Immature natural killer cell (primary cell): ENCODE data around the gene LY9. TPM values are rescaled to one million over a fixed set of nuclear protein-coding genes. Genes with fewer than 3 reads are reported as not detected.
A peak's percentile ranks its signal among the peaks of the same experiment; 100 is the strongest.

Experiments used
- DNase-seq, 3 donors: peaks; one replicate each; pipeline ENCODE4 v3.0.0; 2022; ENCODE audit warnings: mixed read lengths in 1 of 3
- H3K27ac Mint-ChIP-seq, 6 donors: one replicate each; pipeline ENCODE4 v1.8.0; 2020; ENCODE audit warnings: mixed read lengths in 6 of 6, mild to moderate bottlenecking in 5 of 6, inconsistent platforms in 4 of 6, moderate library complexity in 3 of 6
- H3K27me3 Mint-ChIP-seq, 3 donors: one replicate each; pipeline ENCODE4 v1.8.0; 2020 to 2021; ENCODE audit warnings: low read depth in 3 of 3, mild to moderate bottlenecking in 3 of 3, mixed read lengths in 3 of 3, moderate library complexity in 3 of 3, inconsistent platforms in 1 of 3
- H3K36me3 Mint-ChIP-seq, 3 donors: one replicate each; pipeline ENCODE4 v1.8.0; 2020; ENCODE audit warnings: mixed read lengths in 3 of 3, inconsistent platforms in 2 of 3, mild to moderate bottlenecking in 2 of 3
- H3K4me1 Mint-ChIP-seq, 2 donors: one replicate each; pipeline ENCODE4 v1.8.0; 2020; ENCODE audit warnings: inconsistent platforms in 2 of 2, mild to moderate bottlenecking in 2 of 2, mixed read lengths in 2 of 2, moderate library complexity in 1 of 2
- H3K4me3 Mint-ChIP-seq, 5 donors: one replicate each; pipeline ENCODE4 v1.8.0; 2020; ENCODE audit warnings: mild to moderate bottlenecking in 5 of 5, mixed read lengths in 5 of 5, inconsistent platforms in 3 of 5, moderate library complexity in 3 of 5
- H3K9me3 Mint-ChIP-seq, 6 donors: one replicate each; pipeline ENCODE4 v1.8.0; 2020; ENCODE audit warnings: mild to moderate bottlenecking in 6 of 6, mixed read lengths in 6 of 6, inconsistent platforms in 4 of 6, moderate library complexity in 3 of 6
- polyA plus RNA-seq, 3 donors: library from polyadenylated mRNA; unstranded; fragments of 300-500 nt; fragmentation: Illumina TruSeq; gene quantifications; one replicate each; pipeline ENCODE4 v1.2.3, GENCODE V29; 2021

LY9 gene
- polyA plus RNA-seq, 3 donors from 2014 or later = 46.1 to 68.2 (median 57.2) TPM

DNA sequence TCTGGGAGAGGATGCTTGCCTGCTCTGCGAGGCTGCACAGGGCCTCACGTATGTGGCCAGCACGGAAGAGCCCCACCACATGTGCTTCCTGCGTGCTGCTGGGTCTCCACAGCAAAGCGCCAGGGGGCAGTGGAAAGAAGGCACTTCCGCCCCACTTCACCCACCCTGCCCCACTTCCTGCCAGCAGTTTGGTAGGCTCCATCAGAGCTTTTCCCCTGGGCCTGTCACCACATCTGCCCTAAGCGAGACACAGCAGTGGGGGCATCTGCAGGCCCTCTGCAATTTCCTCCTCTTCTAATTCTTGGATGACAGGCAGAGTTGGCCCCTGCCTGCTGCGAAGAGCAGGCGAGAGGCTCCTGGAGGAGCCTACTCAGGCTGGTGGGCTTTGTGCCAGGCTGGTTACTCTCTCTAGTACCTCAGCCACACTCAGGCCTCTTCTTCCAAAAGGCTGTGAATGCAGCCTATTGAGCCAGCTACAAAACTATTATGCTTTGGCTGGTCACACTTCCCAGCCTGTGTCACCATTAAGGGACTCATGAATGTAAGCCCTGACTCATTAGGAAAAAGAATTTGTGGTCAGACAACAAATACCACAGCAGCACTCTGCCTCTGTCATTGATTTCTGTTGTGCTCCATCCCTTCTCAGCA is 41.7 kb downstream of the LY9 start:
- H3K4me3 Mint-ChIP-seq = peak overlapping the region; percentile 70 to 89 (median 71)
- no peaks in the 10 kb centered on the region for H3K9me3 Mint-ChIP-seq
- H3K27ac Mint-ChIP-seq = peak overlapping the region in 5 of 6 donors; percentile 96 to 99 (median 98)
- H3K4me1 Mint-ChIP-seq = peaks cover 0 to 89% of the 10 kb centered on the region in 2 donors
- peaks cover 34 to 70% (median 39%) of the 10 kb centered on the region in 3 donors for H3K36me3 Mint-ChIP-seq
- H3K27me3 Mint-ChIP-seq = peaks cover 2 to 6% (median 5%) of the 10 kb centered on the region in 3 donors
- peak; percentile 90 to 92 (median 92) for DNase-seq

DNA sequence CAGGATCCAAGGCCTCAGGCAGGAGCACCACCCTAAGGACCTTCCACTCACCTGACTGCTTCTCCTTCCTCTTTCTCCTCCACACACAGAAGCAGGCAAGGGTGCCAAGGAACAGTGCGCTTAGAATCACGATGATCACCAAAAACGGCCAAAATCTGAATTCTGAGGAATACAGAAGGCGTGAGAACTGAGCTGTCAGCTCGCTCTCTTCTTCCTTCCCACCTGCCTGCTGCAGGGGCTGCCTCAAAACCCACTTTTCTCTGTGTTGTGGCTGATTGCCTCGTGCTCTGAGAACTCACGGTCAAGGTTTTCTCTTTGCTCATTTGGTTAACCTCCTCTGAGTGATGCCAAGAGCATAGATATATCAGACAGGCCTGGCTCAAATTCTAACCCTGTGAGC is 42.9 kb downstream of the LY9 start:
- Mint-ChIP-seq H3K9me3 (no peaks in the 10 kb centered on the region), H3K36me3 (peaks cover 31 to 63% (median 40%) of the 10 kb centered on the region in 3 donors), H3K27ac (peak overlapping the region in 5 of 6 donors; percentile 96 to 99 (median 98)), H3K4me3 (peak overlapping the region; percentile 70 to 89 (median 71)), H3K4me1 (peaks cover 0 to 96% of the 10 kb centered on the region in 2 donors), H3K27me3 (peaks cover 2 to 6% (median 5%) of the 10 kb centered on the region in 3 donors)
- DNase-seq = peak; percentile 38 to 47 (median 46)

DNA sequence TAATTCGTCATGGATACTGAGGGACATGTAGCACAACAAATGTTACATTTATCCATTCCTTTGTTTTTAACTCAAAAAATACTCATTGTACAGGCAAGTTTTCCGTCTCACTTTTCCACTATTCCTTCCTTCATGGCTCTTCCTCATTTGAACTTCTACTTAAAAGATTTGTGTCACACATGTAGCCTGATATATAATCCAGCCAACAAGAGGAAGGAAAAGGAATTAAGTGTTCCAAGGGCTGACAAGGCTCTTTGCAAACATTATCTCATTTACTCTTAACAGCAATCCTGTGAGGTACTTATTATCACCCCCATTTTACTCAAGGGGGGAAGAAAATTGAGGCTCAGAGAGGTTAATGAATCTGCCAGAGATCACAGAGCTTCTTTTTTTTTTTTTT is 43.8 kb downstream of the LY9 start:
- H3K9me3 Mint-ChIP-seq = no peaks in the 10 kb centered on the region
- peaks cover 0 to 97% of the 10 kb centered on the region in 2 donors for H3K4me1 Mint-ChIP-seq
- H3K27ac Mint-ChIP-seq = peak overlapping the region in 5 of 6 donors; percentile 96 to 99 (median 98)
- H3K4me3 Mint-ChIP-seq = peak overlapping the region; percentile 48 to 71 (median 69)
- DNase-seq = no peak
- H3K36me3 Mint-ChIP-seq = peaks cover 23 to 57% (median 36%) of the 10 kb centered on the region in 3 donors
- peaks cover 2 to 6% (median 5%) of the 10 kb centered on the region in 3 donors for H3K27me3 Mint-ChIP-seq

DNA sequence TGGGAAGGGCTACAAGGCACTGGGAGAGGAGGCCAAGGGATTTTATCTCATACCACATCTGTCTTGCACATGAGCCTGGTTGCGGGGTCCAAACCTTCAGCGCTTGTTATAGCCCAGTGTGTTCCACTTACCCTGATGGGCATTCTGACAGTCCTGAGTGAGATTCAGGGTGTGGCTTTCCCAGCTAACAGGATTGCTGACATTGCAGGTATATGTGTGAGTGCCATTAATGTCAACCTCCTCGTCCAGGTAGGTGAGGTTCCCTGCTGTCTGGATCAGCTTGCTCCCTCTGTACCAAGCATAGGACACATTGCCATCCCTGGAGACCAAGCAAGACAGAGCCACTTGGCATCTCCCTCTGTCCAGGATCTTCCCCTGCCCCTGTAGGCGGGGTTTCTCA is 45.1 kb downstream of the LY9 start:
- no peak for DNase-seq
- Mint-ChIP-seq H3K9me3 (no peaks in the 10 kb centered on the region), H3K27me3 (peaks cover 2 to 7% (median 6%) of the 10 kb centered on the region in 3 donors), H3K4me3 (peak overlapping the region in 1 of 5 donors; percentile 35), H3K36me3 (peaks cover 24 to 55% (median 32%) of the 10 kb centered on the region in 3 donors), H3K27ac (peak overlapping the region in 5 of 6 donors; percentile 81 to 90 (median 88)), H3K4me1 (peaks cover 0 to 98% of the 10 kb centered on the region in 2 donors)

DNA sequence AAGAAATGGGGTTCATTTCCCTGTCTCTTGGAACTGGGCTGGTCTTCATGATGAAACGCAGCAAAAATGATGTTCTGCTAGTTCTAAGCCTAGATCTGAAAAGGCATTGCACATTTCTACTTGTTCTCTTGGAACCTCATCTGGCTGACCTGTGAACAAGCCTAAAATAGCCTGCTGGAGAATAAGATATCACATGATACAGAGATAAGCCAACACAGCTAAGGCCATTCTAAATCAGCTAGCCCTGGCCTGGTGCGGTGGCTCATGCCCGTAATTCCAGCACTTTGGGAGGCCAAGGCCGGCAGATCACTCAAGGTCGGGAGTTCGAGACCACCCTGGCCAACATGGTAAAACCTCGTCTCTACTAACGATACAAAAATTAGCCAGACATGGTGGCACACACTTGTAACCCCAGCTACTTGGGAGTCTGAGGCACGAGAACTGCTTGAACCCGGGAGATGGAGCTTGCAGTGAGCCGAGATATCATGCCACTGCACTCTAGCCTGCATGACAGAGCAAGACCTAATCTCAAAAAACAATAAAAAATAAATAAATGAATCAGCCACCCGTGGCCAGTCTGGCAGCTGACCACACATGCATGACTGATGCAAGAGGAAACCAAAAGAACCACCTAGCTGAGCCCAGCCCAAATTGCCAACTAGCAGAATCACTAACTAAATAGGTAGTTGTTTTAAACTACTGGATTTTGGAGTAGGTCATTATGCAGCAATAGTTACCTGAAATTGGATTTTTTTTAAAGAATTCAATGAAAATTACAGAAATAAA is 48.7 kb downstream of the LY9 start:
- H3K27ac Mint-ChIP-seq = peak overlapping the region in 5 of 6 donors; percentile 81 to 90 (median 88)
- peaks cover 40 to 62% (median 45%) of the 10 kb centered on the region in 3 donors for H3K36me3 Mint-ChIP-seq
- H3K4me1 Mint-ChIP-seq = peaks cover 0 to 95% of the 10 kb centered on the region in 2 donors
- peaks cover 0 to 3% (median 0%) of the 10 kb centered on the region in 6 donors for H3K9me3 Mint-ChIP-seq
- peak overlapping the region; percentile 41 to 71 (median 66) for H3K4me3 Mint-ChIP-seq
- peak; percentile 62 to 70 (median 68) for DNase-seq
- peaks cover 0 to 2% (median 0%) of the 10 kb centered on the region in 3 donors for H3K27me3 Mint-ChIP-seq

DNA sequence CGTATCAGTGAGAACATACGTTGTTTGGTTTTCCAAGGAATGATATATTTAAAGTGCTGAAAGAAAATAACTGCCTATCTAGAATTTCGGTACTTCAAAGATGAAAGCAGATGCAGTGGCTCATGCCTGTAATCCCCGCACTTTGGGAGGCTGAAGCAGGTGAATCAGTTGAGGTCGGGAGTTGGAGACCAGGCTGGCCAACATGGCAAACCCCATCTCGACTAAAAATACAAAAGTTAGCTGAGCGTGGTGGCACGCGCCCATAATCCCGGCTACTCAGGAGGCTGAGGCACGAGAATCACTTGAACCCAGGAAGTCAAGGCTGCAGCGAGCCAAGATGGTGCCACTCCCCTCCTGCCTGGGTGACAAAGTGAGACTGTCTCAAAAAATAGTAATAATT is 50.3 kb downstream of the LY9 start:
- H3K9me3 Mint-ChIP-seq = peaks cover 0 to 3% (median 0%) of the 10 kb centered on the region in 6 donors
- peak overlapping the region in 4 of 5 donors; percentile 17 to 71 (median 40) for H3K4me3 Mint-ChIP-seq
- H3K4me1 Mint-ChIP-seq = peaks cover 0 to 95% of the 10 kb centered on the region in 2 donors
- no peak for DNase-seq
- peaks cover 32 to 52% (median 45%) of the 10 kb centered on the region in 3 donors for H3K36me3 Mint-ChIP-seq
- peaks cover 0 to 2% (median 0%) of the 10 kb centered on the region in 3 donors for H3K27me3 Mint-ChIP-seq
- H3K27ac Mint-ChIP-seq = peak overlapping the region in 5 of 6 donors; percentile 81 to 92 (median 88)

DNA sequence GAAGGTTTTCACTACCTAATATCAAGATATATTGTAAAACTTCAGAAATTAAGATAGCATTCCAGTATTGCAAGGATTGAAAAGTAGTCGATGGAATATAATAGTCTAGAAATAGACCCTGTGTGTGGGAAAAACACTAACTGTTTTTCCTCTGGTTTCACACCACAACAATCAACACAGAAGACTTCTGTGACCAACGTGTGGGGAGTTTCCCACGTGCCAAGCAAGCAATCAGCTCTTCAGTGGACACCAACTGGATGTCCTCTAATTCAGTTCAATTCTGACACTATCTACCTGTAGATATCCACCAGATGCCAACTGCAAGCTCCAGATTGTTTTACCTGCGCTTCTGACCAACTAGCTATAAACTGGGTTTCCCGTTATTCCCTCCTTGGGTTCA is 54.6 kb downstream of the LY9 start:
- peak; percentile 56 to 67 (median 62) for DNase-seq
- Mint-ChIP-seq H3K4me1 (peaks cover 0 to 80% of the 10 kb centered on the region in 2 donors), H3K36me3 (peaks cover 29 to 59% (median 51%) of the 10 kb centered on the region in 3 donors), H3K9me3 (peaks cover 0 to 3% (median 0%) of the 10 kb centered on the region in 6 donors), H3K27ac (peak overlapping the region in 5 of 6 donors; percentile 88 to 94 (median 94)), H3K4me3 (peak overlapping the region; percentile 71 to 82 (median 73)), H3K27me3 (no peaks in the 10 kb centered on the region)

DNA sequence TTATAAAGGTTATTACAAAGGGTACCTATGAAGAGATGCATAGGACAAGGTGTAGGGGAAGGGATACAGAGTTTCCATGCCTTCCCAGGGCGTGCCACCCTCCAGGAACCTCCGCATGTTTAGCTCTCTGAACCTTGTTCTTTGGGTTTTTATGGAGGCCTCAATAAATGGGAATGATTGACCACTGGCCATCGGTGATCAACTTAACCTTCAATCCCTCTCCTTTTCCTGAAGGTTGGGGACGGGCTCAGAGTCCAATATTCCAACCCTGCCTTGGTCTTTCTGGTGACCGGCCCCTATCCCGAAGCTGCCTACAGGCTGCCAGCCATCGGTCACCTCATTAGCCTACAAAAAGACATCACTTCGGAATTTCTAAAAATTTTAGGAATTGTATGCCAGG is 55.0 kb downstream of the LY9 start:
- H3K36me3 Mint-ChIP-seq = peaks cover 29 to 54% (median 46%) of the 10 kb centered on the region in 3 donors
- H3K4me1 Mint-ChIP-seq = peaks cover 0 to 75% of the 10 kb centered on the region in 2 donors
- peaks cover 0 to 3% (median 0%) of the 10 kb centered on the region in 6 donors for H3K9me3 Mint-ChIP-seq
- peak overlapping the region in 5 of 6 donors; percentile 88 to 94 (median 94) for H3K27ac Mint-ChIP-seq
- DNase-seq = no peak
- peak overlapping the region; percentile 71 to 82 (median 73) for H3K4me3 Mint-ChIP-seq
- no peaks in the 10 kb centered on the region for H3K27me3 Mint-ChIP-seq

DNA sequence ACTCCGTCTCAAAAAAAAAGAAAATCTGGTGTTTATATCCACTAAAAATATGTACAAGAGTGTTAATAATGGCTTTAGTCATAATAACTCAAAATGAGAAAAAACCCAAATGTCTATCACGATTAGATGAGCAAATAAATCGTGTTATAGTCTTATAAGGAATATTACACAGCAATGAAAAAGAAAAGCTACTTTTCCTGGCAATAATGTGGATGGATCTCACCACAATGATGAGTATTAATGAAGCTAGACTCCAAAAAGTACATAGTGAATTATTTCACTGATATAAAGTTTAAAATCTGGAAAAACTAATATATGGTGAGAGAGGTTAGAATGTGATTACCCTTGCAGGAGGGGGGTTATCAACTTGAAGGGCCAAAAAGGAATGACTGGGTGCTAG is 57.0 kb downstream of the LY9 start:
- Mint-ChIP-seq H3K27ac (peak overlapping the region in 2 of 6 donors; percentile 95 to 98), H3K4me1 (peaks cover 0 to 59% of the 10 kb centered on the region in 2 donors), H3K9me3 (no peaks in the 10 kb centered on the region), H3K27me3 (no peaks in the 10 kb centered on the region), H3K36me3 (peaks cover 22 to 40% (median 30%) of the 10 kb centered on the region in 3 donors), H3K4me3 (peak overlapping the region; percentile 36 to 69 (median 63))
- DNase-seq = no peak

DNA sequence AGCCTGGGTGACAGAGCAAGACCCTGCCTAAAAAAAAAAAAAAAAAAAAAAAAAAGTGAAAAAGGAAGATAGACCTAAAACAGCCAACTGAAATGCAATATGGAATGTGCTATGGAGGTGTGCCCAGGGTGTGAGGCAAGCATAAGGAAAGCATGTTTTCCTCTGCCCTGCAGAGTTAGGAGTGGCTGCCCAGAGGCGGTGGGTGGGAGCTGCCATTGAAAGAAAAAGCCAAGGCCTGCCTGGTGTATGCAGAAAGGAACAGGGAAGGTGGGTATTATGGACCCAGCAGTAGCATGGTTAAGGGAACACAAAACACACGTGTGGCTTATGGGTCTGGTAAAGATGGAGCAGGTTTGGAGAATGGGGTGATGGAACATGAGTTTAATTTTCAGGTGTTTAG is 57.8 kb downstream of the LY9 start:
- Mint-ChIP-seq H3K27me3 (peaks cover 0 to under 1% (median 0%) of the 10 kb centered on the region in 3 donors), H3K27ac (peak overlapping the region in 2 of 6 donors; percentile 95 to 98), H3K4me1 (peaks cover 0 to 59% of the 10 kb centered on the region in 2 donors), H3K9me3 (no peaks in the 10 kb centered on the region), H3K36me3 (peaks cover 23 to 42% (median 26%) of the 10 kb centered on the region in 3 donors), H3K4me3 (peak overlapping the region; percentile 44 to 69 (median 63))
- DNase-seq = no peak

DNA sequence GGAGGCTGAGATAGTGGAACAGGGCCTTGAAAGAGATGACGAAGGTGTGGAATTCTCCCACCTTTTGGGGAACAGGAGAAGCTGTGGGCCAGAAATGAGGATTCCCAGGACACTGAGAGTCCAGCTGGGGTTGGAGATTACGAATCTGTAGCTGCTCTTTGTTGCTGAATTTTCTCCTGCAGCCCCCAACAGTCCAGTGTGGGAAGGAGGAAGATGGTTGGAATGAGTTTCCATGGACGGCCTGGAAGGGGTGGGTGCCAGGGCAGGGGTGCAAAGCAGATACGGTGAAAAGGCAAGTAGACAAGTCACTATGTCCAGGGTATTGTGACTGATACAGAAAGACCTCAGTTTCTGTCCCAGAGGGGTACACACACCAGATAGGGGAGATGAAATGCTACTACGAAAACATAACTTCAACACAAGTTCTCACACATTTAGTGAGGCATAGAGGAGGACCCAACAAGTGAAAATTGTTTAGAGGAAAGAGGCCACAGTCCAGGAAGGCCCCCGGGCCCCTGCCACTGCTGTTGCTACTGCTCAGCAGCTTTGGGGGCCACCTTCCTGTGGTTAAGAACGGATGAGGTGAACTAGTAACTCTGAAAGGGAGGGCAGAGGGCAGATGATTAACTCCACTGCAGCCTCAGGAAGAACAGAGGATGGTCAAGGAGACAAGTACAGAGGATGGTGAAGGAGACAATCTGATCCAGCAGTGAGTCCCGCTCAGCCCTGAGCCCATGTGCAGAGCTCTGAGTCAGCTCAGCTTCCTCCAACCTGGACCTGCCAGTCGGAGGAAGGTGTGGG is 59.4 kb downstream of the LY9 start:
- peaks cover 21 to 39% (median 27%) of the 10 kb centered on the region in 3 donors for H3K36me3 Mint-ChIP-seq
- no peak overlapping the region for H3K27ac Mint-ChIP-seq

DNA sequence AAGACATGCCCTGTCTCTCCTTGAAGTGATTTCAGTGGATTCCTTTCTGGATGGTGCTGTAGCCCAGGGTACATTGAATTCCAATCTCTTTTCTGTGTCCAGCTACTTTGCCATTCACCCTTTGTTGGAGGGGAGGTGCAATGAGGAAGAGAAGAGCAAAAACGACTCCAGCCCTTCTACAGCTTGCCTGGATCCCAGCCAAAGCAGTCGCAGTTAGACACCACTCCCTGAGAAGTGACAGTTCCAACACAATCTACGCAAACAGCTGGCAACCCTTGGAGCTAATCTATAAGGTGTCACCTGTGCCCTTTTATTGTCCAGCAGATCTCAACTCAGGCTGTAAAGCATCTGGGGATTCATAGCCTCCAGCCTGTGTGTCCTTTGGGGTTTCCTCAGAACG is 62.1 kb downstream of the LY9 start:
- H3K27me3 Mint-ChIP-seq = peaks cover 0 to 5% (median 0%) of the 10 kb centered on the region in 3 donors
- DNase-seq = no peak
- H3K4me1 Mint-ChIP-seq = peaks cover 6 to 62% of the 10 kb centered on the region in 2 donors
- no peaks in the 10 kb centered on the region for H3K9me3 Mint-ChIP-seq
- peak overlapping the region; percentile 88 to 99 (median 99) for H3K4me3 Mint-ChIP-seq
- H3K27ac Mint-ChIP-seq = peak overlapping the region in 5 of 6 donors; percentile 92 to 95 (median 93)
- peaks cover 19 to 21% (median 19%) of the 10 kb centered on the region in 3 donors for H3K36me3 Mint-ChIP-seq

More for the DNA sequence above, 59.4 kb downstream of the LY9 start:
- no peak overlapping the region for H3K4me3 Mint-ChIP-seq
- H3K9me3 Mint-ChIP-seq = no peaks in the 10 kb centered on the region
- DNase-seq = peak; percentile 70 to 73 (median 73)
- peaks cover 0 to 60% of the 10 kb centered on the region in 2 donors for H3K4me1 Mint-ChIP-seq
- peaks cover 0 to 2% (median 0%) of the 10 kb centered on the region in 3 donors for H3K27me3 Mint-ChIP-seq
